NCI-H146 treated with DMSO at 0.1 percent for 48 hours (cell line): Measurements from ENCODE around the gene MAN1A2.
A peak's percentile ranks its signal among the peaks of the same experiment; 100 is the strongest.
"Not testable (repeated sequence)": the region's sequence is repeated elsewhere in the genome, so short reads cannot be mapped to it uniquely, and the experiment has no call there.

ENCODE experiments used
- DNase-seq: peaks from one replicate; lab custom pipeline; 2025; ENCODE audit not compliant: unreplicated experiment; lab: John Stamatoyannopoulos, UW

Gene MAN1A2

DNA sequence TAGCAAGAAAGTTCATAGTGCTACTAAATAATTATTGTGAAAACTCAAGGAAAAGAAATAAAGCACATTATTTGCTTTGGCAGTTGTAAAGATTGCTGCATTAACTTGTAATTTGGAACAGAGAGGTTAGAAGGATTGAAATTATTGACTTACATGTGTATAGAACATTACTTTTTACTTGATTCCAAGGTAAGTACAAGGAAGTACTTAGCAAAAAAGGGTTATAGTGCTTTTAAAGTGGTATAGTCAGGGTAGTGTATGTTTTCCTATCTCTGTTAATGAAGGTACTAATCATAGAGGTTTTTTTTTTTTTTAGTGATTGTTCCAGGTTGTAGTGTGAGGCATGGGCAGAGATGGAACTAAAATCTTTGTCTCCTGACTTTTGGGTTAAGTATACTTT is 29.4 kb downstream of the MAN1A2 start:
- DNase-seq, result no peak

DNA sequence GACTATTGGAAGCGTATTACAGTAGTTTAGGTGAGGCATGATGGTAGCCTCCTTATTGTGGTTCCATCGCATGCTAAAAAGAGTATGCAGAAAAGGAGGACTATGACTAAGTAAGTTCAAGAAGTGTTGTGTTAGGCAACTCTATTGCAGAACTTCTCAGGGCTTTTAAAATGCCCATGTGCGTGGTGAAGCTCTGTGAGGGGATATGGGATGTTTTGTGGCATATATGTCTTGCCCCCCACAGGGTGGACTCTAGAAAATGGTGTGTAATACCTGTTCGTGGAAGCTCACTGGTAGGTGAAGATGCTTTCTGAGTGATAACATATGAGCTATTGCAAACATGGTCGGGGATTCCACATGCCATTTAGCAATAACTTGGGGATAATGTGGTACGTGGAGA is 31.7 kb downstream of the MAN1A2 start:
- DNase-seq, result no peak

DNA sequence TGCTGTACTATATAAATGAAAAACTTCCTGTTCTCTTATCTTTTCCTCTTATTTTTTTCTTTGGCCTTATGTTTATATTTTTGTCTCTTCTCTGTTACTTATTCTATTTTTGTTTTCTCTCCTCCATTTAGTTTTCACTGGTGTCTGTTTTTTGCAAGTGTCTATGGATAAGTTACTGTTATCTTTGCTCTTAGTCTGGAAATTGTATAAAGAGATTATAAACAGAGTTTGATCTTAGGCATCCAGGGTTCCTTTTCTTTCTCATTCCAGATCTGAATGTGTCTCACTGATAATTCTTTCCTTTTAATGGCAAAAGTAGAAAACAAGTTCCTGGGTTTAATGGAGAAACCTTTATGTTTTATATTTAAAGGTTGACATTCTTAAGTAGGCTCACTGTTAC is 34.5 kb downstream of the MAN1A2 start:
- DNase-seq, result no peak

DNA sequence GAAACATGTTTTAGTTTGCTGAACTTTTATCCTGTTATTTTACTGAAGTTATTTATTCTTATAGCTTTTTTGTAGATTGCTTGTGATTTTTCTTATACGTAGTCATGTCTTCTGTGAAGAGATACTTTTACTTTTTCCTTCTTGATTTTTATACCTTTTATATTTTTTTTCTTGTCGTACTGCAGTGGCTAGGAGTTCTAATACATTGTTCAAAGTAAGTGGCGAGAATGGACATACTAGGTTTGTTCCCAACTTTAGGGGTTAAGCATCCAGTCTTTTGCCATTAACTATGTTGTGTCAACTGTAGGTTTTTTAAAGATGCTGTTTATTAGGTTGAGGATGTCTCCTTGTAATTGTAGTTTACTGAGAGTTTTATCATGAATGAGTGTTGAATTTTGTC is 36.3 kb downstream of the MAN1A2 start:
- no peak for DNase-seq

DNA sequence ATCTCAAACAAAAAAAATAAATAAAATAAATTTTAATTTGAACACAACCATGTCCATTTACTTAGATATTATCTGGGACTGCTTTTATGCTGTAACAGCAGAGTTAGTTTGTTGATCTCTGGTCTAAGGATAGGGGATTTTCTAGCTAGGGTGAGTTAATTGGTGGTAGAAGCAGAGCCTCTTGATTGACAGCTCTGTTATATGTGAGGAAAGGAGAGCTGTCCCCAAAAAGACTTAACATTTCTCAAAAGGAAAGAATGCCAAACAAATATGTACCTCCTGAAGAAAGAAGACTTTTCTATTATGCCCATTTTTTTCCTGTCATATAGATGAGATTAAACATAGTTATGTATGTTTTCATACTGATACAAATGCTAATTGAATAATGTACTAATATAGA is 37.8 kb downstream of the MAN1A2 start:
- no peak for DNase-seq

DNA sequence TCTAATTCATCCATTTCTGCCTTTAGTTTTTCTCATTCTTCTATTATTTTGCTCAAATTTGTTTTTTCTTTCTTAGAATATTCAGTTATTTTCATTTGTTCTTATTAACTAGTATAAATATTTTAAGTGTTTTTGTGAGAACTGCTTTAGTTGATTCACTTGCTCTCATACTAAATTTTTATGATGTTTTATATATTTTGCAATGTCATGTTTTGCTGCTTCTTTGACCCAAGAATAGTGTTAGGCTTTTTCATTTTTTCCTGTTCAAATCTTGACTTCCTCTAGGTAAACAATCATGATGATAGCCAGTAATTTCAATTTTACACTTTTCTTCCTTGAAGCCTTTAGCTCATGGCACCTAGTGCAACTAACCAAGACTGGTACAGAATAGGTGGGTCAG is 45.2 kb downstream of the MAN1A2 start:
- DNase-seq, result no peak

DNA sequence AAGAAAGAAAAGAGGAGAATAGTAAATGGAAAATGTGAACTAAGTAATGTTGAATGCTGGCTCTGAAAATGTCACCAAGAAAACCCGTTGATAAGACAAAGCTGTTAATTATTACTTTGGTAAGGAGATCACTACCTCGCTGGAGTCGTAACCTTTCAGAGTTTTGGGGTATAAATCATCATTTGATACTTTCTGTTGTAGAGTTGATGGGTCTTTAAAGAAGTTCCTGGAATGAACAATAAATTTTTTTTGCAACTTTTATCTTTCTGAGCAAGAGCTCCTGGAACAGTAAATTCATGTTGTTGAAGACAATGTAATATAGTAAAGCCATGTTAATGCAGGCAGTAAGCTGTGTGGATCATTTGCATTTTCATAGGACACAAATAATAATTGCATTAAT is 46.2 kb downstream of the MAN1A2 start:
- no peak for DNase-seq

DNA sequence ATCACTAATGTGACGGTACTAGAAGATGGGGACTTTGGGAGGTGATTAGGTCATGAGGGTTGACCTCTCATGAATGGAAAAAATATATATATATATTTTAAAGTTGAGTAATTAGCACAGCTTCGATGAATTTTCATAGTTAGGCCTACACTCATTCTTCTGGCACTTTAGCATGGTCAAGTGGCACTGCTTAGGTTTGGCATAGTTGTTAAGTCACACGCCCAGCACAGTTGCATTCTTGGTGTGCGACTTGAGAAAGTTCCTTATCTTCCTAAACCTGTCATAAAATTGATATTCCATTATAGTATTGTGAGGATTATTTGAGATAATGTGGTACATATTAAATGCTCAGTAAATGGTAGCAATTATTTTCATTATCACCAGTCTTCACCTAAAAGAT is 47.7 kb downstream of the MAN1A2 start:
- no peak for DNase-seq

DNA sequence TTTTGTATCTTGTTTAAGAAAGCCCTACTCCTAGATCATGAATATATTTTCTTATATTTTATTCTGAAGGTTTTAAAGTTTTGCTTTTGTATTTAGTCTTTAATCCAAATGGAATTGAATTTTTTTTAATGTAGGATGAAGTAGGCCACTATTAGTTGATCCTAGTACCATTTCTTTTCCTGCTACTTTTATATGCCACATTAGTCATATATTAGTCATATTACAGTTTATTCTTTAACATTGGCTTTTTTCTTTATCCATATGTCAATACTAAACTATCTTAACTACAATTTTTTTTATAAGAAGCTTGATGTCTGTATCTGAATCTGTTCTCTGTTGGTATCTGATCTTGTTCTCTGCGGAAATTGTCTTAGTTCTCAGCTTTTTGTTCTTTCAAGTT is 48.8 kb downstream of the MAN1A2 start:
- no peak for DNase-seq

DNA sequence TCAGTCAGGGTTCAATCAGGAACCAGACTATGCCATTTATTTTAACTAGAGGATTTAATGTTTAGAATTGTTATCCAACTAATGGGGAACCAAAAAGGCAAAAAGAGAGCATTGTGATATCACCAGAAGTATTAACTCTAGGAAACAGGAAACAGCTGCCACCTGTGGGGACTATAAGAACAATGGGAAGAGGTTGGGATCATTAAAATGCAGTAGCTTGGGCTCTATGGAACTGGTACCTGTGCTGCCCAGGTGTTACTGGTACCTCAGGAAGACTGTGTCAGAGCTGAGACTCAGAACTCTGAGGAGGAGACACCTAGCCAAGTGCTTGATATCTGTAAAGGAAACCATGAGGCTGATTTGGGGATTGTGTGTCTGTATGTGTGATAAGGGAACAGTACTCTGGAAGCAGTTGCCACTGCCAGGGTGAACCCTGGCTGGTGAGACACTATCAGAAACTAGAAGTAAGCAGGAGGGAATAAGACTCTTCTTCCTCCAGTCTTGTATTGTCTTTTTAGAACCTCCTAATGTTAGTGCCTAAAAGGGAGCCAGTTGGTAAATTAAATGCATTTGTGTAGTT is 49.4 kb downstream of the MAN1A2 start:
- peak; percentile 45 for DNase-seq

DNA sequence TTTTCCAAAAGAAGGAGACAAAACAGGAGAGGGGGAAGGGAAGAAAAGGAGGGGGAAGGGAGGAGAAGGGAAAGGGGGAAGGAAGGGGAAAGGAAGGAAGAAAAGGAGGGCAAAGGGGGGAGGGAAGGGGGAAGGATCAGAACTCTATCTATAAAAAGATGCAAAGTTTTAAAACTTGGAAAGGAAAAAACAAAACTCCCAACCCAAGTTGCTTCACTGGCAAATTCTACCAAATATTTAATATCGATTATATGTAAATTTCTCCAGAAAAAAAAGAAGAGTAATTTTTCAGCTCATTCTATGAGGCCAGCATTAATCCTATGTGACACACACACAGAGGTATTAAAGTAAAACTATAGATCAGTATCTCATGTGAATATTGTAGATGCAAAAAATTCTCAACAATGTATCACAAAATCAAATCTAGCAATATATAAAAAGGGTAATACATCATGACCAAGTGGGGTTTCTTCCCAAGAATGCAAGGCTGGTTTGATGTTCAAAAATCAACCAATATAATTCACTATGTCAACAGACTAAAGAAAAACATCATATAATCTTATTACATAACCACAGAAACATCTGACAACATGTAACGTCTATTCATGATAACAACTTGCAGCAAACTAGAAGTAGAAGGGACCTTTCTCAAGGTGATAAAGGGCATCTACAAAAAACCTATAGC is 57.9 kb downstream of the MAN1A2 start:
- DNase-seq, result no peak

DNA sequence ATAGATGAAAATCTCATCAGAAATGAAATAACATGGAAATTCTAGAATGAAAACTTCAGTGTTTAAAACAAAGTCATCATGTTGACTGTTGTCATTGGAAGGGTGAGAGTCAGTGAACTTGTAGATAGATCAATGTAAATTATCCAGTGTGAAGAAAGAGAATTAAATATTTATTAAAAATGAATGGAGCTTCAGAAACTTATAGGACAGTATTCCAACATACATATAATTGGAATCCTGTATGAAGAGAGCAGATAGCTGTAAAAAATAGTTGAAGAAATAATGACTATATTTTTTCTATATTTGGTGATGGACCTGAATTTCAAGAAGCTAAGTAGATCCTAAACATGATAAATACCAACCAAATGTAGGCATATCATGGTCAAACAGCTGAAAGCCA is 60.0 kb downstream of the MAN1A2 start:
- DNase-seq, result no peak

DNA sequence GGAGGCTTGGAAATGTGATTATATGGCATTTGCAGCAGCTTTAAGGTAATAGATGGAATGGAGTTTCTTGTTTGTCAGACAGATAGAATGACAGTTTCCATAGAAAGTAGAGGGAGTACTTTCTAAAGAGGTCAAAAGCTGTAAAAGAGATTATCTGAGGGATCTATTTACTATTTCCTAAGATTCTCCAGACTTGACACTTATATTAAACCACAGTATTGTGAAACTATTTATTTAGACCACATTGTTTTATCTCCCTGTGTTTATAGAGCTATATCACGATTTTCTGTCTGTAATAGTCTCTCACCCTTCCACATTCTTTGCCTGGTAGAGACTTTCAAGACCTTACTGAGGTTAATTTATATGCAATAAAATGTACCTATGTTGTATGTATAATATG is 66.7 kb downstream of the MAN1A2 start:
- DNase-seq, result no peak

DNA sequence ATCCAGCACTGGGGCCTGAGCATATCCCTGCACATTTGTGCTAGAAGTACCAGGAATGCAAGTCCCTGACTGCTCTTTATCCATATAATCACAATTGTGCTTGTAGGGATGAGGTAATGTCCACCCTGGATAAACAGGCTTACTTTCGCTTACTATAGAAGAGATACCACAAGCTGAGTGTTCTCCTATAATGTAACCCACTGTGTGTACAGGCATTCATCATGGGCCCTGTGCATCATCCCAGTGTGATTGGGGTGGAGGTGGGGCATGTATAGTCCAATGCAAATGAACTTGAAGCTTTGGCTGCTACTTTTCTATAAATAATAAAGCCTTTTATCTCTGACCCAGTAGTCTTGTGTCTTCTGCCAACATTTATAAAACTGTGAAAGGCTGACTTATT is 69.3 kb downstream of the MAN1A2 start:
- DNase-seq, result no peak

DNA sequence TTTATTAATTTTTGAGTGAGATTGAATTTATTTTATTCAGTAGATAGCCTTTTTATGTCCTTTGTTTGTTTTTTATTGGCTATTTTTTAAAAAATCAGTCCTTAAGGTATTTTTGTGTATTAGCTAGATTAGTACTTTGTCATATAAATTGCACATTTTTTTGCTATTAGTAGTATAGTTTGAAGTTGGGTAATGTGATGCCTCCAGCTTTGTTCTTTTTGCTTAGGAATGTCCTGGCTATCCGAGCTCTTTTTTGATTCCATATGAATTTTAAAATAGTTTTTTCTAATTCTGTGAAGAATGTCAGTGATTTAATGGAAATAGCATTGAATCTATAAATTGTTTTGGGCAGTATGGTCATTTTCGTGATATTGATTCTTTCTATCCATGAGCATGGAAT is 80.4 kb downstream of the MAN1A2 start:
- DNase-seq, result no peak

DNA sequence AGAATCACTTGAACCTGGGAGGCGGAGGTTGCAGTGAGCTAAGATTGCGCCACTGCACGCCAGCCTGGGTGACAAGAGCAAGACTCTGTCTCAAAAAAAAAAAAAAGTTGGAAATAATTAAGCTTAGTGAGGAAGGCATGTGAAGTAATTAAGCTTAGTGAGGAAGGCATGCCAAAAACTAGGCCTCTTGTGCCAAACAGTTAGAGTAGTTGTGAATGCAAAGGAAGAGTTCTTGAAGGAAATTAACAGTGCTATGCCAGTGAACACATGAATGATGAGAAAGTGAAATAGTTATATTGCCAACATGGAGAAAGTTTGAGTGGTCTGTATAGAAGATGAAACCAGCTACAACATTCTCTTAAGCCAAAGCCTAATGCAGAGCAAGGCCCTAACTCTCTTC is 85.0 kb downstream of the MAN1A2 start:
- DNase-seq, result no peak

DNA sequence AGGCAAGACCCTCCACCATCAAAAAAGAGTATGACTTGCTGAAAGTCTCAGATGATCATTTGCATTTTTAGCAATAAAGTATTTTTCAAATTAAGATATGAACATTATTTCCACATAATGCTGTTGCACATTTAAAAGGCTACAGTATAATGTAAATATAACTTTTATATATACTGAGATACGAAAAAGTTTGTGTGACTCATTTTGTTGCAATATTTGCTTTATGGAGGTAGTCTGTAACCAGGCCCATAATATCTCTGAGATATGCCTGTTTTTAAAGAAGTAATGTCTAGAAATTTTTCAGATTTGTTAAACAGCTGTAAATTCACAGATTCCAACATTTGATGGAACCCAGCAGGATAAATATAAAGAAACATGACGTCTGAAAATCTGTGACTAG is 86.7 kb downstream of the MAN1A2 start:
- DNase-seq, result no peak

DNA sequence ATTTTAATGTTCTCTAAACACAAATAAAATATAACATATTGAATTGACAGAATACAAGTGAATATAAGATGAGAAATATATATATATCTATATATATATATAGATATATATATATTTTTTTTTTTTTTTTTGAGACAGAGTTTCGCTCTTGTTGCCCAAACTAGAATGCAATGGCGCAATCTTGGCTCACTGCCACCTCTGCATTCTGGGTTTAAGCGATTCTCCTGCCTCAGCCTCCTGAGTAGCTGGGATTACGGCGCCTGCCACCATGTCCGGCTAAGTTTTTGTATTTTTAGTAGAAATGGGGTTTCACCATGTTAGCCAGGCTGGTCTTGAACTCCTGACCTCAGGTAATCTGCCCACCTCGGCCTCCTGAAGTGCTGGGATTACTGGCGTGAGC is 91.2 kb downstream of the MAN1A2 start:
- DNase-seq, result not testable (repeated sequence)

DNA sequence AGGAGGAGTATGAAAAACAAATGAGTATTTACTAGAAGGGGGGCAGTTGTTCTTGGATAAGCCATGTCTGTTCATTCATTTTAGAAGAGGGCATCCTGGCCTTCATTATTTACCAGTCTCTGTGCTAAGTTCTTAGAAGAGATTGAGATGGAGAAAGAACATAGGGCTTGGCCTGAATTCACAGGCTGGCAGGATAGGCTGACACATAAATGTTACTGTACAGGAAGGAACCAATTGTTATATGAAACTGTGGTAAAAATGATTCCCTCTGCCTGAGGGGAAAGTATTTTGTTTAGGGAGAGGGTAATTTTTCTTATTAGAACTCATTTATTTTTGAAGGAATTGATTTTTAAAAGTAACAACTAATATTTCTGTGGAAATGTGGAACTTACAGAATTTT is 99.5 kb downstream of the MAN1A2 start:
- DNase-seq, result no peak

DNA sequence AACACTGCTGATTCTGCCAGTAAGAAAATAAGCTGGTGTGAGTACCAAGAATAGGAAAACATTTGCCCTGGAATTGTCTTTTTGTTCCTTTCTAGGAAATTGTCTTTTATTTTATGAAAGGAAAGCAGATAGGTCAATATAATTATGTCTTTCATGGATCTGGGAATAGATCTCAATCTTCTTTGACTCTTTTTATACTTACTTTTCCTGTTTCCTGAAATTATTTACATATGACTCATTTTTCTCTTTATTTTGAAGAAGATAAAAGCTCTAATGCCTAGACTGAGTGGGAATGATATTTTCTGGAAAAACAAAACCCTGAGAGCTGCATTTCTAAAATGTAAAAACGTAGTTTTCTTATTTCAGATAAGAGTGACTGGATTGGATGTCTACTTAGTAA is 100.1 kb downstream of the MAN1A2 start:
- DNase-seq, result no peak

DNA sequence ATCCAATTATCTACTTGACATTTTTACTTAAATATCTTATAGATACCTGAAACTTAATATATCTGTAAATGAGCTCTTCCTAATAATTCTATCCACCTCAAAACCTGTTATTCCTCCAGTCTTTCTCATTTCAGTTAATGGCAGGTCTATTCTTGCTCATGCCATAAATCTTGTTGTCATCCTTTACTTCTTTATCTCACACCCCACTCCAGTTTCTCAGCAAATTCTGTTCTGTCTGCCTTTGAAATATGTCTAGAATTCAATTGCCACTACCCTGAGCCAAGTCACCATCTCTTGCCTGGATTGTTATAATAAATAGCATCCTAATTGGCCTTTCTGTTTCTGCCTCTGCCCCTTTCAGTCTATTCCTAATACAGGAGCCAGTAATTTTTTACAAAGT is 105.8 kb downstream of the MAN1A2 start:
- DNase-seq, result no peak

DNA sequence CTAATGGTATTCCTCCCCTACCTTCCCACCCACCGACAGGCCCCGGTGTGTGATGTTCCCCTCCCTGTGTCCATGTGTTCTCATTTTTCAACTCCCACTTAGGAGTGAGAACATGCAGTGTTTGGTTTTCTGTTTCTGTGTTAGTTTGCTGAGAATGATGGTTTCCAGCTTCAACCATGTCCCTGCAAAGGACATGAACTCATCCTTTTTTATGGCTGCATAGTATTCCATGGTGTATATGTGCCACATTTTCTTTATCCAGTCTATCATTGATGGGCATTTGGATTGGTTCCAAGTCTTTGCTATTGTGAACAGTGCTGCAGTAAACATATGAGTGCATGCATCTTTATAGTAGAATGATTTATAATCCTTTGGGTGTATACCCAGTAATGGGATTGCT is 108.2 kb downstream of the MAN1A2 start:
- DNase-seq, result not testable (repeated sequence)

DNA sequence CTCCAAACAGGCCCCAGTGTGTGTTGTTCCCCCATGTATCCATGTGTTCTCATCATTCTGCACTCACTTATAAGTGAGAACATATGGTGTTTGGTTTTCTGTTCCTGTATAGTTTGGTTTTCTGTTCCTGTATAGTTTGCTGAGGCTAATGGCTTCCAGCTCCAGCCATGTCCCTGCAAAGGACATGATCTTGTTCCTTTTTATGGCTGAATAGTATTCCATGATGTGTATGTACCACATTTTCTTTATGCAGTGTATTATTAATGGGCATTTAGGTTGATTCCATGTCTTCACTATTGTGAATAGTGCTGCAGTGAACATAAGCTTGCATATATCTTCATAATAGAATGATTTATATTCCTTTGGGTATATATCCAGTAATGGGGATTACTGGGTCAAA is 111.8 kb downstream of the MAN1A2 start:
- DNase-seq, result no peak
